Measurements from ENCODE around the gene NCR3LG1.

NCR3LG1 gene

DNA sequence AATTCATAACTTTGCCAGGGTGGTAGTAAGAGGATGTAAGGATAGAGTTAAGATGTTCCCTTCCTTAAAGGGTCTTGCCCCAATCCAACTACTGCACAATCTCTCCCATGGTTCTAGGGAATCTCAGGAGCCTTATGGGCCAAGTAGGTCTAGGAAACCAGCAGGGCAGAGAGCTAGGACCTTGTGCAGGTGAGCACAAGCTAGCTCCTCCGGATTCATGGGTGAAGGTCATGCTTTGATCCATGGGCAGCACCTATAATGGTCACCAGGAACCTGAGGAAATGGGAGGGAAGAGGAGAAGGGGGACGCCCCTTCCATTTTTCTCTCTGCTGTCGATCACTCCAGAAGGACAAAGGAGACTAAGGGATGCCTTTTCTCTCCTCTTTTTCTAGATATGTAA is 20.0 kb downstream of the NCR3LG1 start:
- DNase-seq (ENCODE audit: low read depth), result peak; percentile 49

GRCh38 chr11:17375547-17375946 is 23.9 kb downstream of the NCR3LG1 start:
- DNase-seq (ENCODE audit: low read depth), result no peak

DNA sequence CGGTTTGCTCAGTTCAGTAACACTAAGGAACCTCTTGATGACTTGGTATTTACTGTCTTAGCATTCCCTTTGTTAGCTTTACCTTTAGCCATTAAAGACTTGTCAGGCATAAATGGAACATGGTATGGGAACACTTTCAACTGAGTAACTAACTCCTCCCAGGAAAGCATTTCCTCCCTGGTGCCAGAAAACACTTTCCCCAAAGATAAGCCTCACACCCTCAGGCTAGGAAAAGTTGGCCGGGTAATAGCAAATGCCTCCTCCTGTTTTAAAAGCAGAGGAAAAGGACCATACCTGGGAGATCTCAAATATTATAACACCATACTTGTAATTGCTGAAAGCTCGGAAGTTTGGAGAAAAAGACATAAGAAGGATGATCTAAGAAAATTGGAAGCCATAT is 24.9 kb downstream of the NCR3LG1 start:
- no peak for DNase-seq (ENCODE audit: low read depth)

DNA sequence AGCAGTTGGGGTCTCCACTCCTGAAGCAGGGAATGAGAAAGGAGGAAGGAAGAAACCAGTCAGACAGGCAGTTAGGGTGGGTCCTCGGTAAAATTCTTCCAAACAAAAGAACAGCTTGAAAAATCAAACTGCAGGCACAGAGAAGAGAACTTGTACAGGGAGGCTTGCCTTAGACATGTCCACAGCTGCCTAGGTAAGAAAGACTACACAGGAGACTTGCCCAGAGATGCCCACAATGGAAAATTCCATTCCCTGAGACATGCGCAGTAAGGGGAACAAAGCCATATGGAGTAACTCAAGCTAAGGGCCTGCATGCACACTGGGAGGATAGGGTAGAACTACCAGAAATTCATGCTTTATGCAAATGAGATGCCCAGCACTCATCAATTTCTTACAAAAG is 27.1 kb downstream of the NCR3LG1 start:
- no peak for DNase-seq (ENCODE audit: low read depth)

GRCh38 chr11:17379383-17380180 is 28.0 kb downstream of the NCR3LG1 start:
- no peak for DNase-seq (ENCODE audit: low read depth)

DNA sequence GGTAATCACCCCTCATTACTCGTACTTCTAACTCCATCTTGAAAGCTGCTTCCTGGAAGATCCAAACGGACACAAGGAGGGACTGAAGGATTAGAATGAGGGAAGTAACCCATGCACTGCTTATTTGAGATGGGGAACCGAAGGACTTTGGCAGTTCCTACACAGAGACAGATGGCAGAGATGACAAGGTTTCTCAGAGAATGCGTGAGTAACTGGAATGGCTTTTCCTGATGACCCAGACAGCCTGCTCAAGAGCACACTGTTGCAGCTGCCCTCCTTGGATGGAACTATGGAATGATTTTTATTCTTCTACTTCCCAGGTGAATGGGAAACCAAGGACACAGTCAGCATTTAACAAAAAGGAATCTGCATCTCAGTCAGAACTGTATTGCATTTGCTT is 29.6 kb downstream of the NCR3LG1 start:
- no peak for DNase-seq (ENCODE audit: low read depth)

- no peak for DNase-seq (ENCODE audit: low read depth)
These were observed 30.6 kb downstream of the NCR3LG1 start for GRCh38 chr11:17382046-17382728.

DNA sequence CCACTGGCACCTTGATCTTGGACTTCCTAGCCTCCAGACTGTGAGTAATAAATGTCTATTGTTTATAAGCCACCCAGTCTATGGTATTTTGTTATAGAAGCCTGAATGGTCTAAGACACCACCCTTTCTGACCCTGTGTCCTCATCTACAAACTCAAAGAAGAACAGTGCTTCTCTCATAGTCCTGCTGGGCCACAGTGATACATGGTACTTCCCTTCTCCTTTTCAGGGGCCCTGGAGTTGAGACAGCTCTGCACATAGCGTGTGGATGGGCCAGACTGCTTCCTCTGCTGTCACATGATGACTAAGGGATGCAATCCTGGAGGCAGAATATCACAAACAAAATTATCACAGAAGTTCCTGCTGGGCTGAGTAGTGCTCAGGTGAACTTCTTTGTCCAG is 31.9 kb downstream of the NCR3LG1 start:
- no peak for DNase-seq (ENCODE audit: low read depth)

GRCh38 chr11:17384002-17384511 is 32.5 kb downstream of the NCR3LG1 start:
- peak; percentile 74 for DNase-seq (ENCODE audit: low read depth)

DNA sequence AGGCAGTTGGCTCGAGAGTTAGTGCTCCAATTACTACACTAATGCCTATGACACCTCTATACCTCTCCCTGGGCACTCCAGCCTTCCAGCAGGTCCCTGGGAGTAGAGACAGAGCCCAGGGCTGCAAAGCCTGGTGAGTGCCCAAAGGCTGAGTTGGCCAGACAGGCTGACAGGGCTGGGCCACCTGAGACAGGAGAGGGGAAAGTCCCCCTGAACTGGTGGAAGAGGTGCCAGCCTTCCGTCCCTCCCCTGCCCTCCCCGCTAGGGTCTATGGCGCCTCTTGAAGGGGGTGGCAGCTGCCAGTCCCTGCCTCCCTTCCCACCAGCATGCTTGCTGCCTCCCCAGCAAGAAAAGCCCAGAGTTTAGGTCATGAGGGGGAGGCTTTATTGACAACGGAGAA is 33.9 kb downstream of the NCR3LG1 start:
- no peak for DNase-seq (ENCODE audit: low read depth)

DNA sequence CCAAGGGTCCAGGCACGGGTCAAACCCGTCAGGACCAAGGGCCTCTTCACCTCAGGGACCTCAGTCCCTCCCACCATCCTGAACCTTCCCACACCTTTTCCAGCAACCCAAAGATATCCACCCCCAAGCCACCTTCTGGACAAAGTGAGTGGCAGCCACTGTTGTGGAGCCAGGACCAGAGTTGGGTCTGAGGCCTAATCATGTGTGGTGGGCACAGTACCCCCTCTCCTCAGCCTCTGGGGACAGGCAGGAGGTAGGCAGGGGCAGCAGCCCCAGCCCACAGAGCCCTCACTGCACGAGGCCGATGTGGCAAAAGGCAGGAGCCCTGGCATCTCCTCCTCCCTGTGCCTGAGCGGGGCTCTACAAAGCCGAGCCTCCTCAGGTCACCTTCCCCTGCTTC is 34.3 kb downstream of the NCR3LG1 start:
- DNase-seq (ENCODE audit: low read depth), result no peak

- DNase-seq (ENCODE audit: low read depth), result no peak
These were observed 34.9 kb downstream of the NCR3LG1 start for GRCh38 chr11:17386331-17387084.

- no peak for DNase-seq (ENCODE audit: low read depth)
These were observed 35.7 kb downstream of the NCR3LG1 start for GRCh38 chr11:17387254-17387653.

DNA sequence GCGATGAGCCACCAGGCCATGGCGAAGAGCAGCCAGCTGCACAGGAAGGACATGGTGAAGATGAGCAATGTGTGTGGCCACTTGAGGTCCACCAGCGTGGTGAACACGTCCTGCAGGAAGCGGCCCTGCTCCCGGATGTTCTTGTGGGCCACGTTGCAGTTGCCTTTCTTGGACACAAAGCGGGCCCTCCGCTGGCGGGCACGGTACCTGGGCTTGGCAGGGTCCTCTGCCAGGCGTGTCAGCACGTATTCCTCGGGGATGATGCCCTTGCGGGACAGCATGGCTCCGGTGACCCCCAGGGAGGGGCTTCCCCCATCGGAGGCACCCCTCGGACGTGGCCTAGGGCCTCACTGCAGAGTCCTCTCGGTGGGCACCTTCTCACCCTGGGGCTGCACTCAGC is 36.2 kb downstream of the NCR3LG1 start:
- DNase-seq (ENCODE audit: low read depth), result no peak

DNA sequence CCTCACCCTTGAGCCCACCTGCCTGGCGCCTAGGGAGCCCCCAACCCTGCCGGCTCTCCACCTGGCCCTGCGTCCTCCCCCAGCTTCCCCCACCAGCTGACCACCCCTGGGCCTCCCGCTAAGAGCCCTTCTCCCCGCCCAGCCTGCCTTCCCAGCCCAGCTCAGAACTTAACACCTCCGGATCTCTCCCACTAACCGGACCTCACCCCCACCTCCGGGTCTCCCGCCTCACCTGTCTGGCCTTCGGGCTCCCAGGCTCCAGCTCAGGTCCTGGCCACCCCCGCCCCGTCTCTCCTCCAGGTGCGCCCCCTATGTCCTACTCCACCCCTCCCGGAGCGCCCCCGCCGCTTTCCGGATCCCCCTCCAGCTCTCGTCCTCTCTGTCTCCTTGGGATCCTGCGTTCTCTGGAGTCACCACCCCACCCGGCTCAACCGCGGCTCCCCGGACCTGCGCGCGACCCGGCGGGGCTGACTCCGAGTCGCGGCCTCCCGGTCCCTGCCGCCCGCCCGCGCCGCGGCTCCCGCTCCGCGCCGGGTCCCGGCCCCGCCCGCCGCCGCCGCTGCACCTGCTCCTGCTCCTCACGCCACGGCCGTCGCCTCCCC is 37.1 kb downstream of the NCR3LG1 start, which contains the start of gene KCNJ11:
TSS of gene KCNJ11 (minus strand) at position 51 of the 602 bp plus-strand sequence. CDS start 568 bp downstream, outside the sequence.
- no peak for DNase-seq (ENCODE audit: low read depth)

DNA sequence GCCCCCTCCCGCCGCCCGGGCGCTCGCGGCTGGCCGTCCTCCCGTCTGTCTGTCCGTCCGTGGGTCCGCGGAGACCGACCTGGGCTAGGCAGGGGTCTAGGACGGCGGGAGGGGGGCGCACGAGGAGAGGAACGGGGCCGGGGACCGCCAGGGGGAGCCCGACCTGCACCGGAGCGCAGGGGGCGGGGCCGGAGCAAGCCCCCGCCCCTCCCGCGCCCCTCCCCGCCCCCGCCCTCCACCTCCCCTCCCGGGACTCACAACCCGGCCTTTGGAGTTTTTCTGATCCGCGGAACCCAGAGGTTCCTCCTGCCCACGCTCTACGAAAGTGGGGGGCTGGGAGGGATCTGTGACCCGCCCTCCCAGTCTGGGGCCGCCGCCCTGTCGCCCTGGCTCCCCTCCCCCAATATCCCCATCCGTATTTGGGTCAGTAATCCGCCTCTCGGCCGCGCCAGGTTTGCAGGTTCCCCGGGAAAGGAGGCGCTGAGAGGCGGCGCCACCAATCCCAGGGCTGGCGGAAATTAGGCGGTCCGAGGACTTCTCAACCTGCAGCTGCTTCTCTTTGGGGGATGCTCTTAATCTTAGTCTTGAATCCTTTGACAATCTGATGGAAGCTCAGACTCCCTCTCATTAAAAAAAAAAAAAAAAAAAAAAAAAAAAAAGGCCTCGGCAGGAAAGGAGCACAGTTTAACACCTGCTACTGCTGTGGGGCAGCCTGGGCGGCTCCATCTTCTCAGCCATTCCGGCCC is 37.8 kb downstream of the NCR3LG1 start:
- no peak for DNase-seq (ENCODE audit: low read depth)

- DNase-seq (ENCODE audit: low read depth), result no peak
These were observed 38.5 kb downstream of the NCR3LG1 start for GRCh38 chr11:17389957-17390649.

DNA sequence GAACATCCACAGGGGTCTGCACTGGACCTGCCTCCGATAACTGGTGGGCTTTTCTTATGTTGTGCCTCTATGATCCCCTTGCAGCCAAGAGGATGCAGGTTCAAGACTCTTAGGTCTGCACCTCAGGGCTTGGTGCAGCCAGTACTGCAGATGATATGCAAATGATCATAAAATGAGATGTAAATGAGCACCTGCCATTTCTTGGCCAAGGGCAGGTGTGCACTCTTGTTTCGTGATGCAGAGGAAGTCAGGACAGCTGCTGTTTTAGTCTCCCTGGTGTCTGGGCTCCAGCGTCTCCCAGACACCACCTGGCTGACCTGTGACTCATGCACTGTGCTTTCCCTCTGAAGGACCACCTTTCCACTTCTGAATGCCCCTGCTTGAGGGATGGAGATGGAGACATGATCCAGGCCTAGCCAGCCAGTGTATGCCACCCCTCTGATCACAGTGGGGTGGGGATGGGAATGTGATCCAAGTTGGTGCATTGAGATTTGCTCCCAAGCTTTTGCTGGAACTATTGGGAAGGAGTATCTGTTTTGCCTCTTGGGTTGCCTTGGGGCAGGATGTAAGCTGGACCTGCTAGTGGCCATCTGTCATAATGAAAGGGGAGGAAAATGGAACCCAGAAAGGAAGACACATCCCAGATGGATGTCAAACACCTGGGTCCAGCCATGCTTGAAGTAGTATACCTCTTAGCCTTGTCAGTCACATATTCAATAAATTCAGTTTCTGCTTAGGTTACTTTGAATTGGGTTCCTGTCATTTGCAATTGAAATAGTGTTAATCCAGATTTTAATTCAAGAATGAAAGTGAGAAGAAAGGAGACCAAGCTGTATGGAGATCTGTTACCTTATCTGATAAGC is 40.1 kb downstream of the NCR3LG1 start:
- DNase-seq (ENCODE audit: low read depth), result no peak

DNA sequence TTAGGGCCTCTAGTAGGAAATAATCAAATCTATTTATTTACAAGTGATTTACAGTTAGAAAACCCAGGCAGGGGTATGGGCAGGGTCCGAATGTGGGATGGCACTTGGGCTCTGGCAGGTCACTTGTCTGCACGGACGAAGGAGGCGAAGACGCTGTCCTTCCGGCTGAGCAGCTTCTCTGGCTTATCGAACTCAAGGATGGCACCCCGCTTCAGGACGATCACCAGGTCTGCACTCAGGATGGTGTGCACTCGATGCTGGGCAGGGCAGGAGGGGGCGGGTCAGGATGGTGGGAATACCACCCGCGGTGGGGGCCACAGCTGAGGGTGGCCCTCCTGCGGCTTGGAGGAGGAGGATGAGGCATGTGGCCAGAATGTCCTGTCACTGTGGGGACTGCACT is 41.3 kb downstream of the NCR3LG1 start:
- no peak for DNase-seq (ENCODE audit: low read depth)

DNA sequence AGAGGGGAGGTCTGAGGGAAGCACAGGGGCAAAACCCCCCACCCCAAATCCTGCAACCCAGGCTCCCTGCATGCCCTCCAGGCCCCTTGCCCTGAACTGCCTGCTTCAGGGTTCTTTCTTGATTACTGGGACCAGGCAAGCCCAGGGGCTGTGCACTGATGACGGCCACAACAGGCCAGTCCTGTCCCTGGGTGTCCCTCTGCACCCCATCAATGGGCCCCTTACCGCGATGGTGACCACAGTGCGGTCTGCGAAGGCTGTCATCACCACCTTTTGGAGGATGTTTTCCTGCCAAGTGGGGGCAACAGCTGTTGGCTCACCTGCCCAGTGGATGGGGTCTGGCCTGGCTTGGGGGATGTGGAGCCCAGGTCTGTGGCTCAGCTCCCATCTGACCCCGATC is 41.9 kb downstream of the NCR3LG1 start:
- DNase-seq (ENCODE audit: low read depth), result no peak

Measured in fibroblast of gingiva (primary cell).